ENCODE data around the gene CRISPLD2.

GRCh38 chr16:84888450-84888849 lies 68.7 kb downstream of the CRISPLD2 start:
- TF ChIP-seq, protein P1, sequence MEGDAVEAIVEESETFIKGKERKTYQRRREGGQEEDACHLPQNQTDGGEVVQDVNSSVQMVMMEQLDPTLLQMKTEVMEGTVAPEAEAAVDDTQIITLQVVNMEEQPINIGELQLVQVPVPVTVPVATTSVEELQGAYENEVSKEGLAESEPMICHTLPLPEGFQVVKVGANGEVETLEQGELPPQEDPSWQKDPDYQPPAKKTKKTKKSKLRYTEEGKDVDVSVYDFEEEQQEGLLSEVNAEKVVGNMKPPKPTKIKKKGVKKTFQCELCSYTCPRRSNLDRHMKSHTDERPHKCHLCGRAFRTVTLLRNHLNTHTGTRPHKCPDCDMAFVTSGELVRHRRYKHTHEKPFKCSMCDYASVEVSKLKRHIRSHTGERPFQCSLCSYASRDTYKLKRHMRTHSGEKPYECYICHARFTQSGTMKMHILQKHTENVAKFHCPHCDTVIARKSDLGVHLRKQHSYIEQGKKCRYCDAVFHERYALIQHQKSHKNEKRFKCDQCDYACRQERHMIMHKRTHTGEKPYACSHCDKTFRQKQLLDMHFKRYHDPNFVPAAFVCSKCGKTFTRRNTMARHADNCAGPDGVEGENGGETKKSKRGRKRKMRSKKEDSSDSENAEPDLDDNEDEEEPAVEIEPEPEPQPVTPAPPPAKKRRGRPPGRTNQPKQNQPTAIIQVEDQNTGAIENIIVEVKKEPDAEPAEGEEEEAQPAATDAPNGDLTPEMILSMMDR (conservative IDR thresholded peaks at IDR 0.05; ENCODE audit: low read length) = no peak
- TF ChIP-seq EZH2phosphoT487 (IDR thresholded peaks at IDR 0.05; ENCODE audit: borderline replicate concordance) = no peak

Measured in Loucy (cell line).